ENCODE measurements around the gene MAN1A1.

Gene MAN1A1

DNA sequence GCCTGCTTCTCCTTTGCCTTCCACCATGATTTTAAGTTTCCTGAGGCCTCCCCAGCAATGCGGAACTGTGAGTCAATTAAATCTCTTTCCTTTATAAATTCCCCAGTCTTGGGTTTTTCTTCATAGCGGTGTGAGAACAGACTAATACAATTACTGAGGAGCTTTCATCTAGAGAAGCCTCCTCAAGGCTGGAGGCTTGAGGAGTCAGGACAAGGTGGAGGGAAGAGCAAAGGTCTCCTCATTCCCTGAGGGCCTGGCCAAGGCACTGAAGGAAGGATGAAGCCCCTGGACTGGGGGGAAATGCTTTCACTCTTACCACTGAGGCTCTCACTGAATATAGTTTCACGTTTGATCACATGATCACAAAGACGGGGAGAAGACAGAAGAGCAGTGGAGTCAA lies 118.2 kb downstream of the MAN1A1 start:
- no peak for DNase-seq (ENCODE audit: low read depth)
- TF ChIP-seq, protein P1, sequence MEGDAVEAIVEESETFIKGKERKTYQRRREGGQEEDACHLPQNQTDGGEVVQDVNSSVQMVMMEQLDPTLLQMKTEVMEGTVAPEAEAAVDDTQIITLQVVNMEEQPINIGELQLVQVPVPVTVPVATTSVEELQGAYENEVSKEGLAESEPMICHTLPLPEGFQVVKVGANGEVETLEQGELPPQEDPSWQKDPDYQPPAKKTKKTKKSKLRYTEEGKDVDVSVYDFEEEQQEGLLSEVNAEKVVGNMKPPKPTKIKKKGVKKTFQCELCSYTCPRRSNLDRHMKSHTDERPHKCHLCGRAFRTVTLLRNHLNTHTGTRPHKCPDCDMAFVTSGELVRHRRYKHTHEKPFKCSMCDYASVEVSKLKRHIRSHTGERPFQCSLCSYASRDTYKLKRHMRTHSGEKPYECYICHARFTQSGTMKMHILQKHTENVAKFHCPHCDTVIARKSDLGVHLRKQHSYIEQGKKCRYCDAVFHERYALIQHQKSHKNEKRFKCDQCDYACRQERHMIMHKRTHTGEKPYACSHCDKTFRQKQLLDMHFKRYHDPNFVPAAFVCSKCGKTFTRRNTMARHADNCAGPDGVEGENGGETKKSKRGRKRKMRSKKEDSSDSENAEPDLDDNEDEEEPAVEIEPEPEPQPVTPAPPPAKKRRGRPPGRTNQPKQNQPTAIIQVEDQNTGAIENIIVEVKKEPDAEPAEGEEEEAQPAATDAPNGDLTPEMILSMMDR (IDR thresholded peaks at IDR 0.05; ENCODE audit: insufficient read depth, low read depth, low read length, missing control alignments) = no peak
- no peak overlapping the region for H3K4me3 ChIP-seq (ENCODE audit: low read length)

DNA sequence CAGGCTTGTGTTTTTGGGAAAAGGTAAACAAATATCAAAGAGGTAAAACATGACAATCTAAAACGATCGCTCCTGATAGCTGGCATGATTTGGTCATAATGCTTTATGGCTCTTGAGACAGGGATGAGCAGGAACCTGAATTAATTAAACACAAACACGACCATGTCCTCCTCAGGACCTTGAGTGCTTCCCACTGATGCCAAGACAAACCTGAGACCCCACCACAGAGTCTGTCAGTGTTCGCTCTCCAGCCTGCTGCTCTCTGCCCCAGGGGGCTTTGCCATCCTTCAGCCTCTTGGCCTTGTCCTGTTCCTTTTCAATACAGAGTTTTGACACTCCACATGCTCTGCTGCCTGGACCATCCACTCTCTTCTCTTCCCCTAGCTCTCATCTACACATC lies 119.4 kb downstream of the MAN1A1 start:
- TF ChIP-seq, protein P1 (IDR thresholded peaks at IDR 0.05; ENCODE audit: insufficient read depth, low read depth, low read length, missing control alignments) = no peak
- H3K4me3 ChIP-seq (ENCODE audit: low read length) = no peak overlapping the region

DNA sequence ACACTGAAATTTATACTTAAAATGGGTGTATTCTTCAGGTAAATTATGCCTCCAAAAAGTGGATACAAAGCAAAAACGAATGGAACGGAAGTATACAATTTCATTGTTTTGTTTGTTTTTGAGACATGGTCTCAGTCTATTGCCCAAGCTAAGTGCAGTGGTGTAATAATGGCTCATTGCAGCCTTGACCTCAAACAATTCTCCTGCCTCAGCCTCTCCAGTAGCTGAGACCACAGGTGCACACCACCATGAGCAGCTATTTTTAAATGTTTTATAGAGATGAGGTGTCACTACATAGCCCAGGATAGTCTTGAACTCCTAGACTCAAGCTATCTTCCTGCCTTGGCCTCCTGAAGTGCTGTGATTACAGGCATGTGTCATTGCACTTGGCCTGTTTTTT lies 122.2 kb downstream of the MAN1A1 start:
- DNase-seq (ENCODE audit: low read depth) = no peak

More for the DNA sequence above, 119.4 kb downstream of the MAN1A1 start:
- no peak for DNase-seq (ENCODE audit: low read depth)

DNA sequence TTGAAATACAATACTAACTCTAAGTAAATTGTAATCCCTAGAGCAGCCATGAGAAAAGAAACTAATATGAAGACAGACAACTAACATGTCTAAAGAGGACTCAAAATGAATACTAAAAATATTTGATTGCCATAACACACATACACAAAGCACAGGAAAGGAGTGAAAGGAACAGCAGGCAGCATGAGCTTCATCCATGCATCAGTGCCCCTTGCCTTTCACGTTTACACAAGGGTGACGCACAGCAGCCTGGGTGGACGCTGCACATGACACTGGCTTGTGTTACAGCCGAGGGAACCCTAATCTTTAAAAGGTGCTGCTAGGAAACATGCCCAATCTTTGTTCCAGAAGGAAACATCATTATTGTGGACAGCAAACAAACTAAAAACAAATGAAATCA lies 123.5 kb downstream of the MAN1A1 start:
- no peak overlapping the region for H3K4me3 ChIP-seq (ENCODE audit: low read length)
- DNase-seq (ENCODE audit: low read depth) = no peak
- TF ChIP-seq, protein P1 (IDR thresholded peaks at IDR 0.05; ENCODE audit: insufficient read depth, low read depth, low read length, missing control alignments) = no peak

More for the DNA sequence above, 122.2 kb downstream of the MAN1A1 start:
- TF ChIP-seq, protein P1 (IDR thresholded peaks at IDR 0.05; ENCODE audit: insufficient read depth, low read depth, low read length, missing control alignments) = no peak
- no peak overlapping the region for H3K4me3 ChIP-seq (ENCODE audit: low read length)

DNA sequence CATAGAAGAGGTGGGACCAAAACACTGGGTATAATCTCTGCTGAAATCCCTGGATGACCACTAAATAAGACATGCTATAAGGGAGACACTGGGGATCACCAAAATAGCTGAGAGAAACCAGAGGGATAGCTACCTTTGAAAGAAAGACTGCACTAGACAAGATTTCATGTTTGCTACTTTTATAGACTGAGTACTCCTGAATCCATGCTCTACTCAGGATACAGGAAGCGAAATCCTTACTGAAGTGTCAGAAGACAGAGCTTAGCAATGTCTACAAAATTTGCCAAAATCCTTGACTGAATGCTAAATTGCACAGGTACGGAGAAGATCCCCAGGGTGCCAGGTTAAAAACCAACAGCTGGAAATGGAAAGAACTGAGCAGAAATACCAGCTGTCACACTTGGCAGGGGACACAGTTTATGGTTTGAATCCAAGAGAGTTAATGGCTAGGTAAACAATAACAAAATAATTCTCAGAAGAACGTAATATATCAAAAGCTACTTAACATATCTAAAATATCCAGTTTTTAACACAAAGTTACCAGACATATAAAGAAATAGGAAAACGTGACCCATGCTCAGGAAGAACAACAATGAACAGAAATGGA lies 125.4 kb downstream of the MAN1A1 start:
- TF ChIP-seq, protein P1 (IDR thresholded peaks at IDR 0.05; ENCODE audit: insufficient read depth, low read depth, low read length, missing control alignments) = no peak
- no peak overlapping the region for H3K4me3 ChIP-seq (ENCODE audit: low read length)
- no peak for DNase-seq (ENCODE audit: low read depth)

DNA sequence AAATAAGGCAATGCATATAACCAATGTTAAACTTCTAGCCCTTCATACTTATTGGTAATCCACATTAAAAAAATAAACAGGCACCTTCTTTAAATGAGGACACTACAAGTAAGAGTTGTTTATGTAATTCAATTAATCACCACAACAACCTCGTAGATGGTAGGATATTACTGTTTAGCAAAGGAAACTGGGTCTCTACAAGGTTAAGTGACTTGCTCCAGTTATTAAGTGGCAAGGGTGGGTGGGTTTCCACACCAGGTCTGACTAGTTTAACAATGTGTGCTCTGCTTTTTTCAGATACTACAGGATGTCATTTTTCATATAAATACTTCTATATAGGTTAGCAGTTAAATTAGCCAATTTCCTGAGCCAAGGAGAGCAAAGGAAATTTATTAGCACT lies 129.1 kb downstream of the MAN1A1 start:
- H3K4me3 ChIP-seq (ENCODE audit: low read length) = no peak overlapping the region
- TF ChIP-seq, protein P1 (IDR thresholded peaks at IDR 0.05; ENCODE audit: insufficient read depth, low read depth, low read length, missing control alignments) = no peak
- no peak for DNase-seq (ENCODE audit: low read depth)

DNA sequence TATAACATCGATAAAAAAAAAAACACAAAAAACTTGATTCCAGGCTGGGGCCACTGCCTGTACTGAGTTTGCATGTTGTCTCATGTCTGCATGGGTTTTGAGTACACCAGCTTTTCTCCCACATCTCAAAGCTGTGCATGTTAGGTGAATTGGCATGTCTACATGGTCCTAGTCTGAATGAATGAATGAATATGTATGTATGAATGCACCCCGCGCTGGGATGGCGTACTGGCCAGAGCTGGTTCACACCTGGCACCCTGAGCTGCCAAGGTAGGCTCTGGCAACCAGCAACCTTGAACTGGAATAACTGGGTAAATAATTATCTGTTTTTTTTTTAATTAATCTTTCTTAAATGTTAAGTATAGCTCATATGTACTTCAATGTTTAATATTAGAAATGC lies 131.0 kb downstream of the MAN1A1 start:
- no peak for DNase-seq (ENCODE audit: low read depth)
- TF ChIP-seq, protein P1 (IDR thresholded peaks at IDR 0.05; ENCODE audit: insufficient read depth, low read depth, low read length, missing control alignments) = no peak
- H3K4me3 ChIP-seq (ENCODE audit: low read length) = no peak overlapping the region
